ENCODE results near the gene EIF2S3.

EIF2S3 gene

GRCh38 chrX:24098932-24099331, 44.2 kb downstream of the EIF2S3 start:
- no peaks in the 10 kb centered on the region for H3K27me3 Mint-ChIP-seq (ENCODE audit: low read depth, poor library complexity)
- H3K36me3 Mint-ChIP-seq (ENCODE audit: low read depth), result no peaks in the 10 kb centered on the region
- no peak overlapping the region for H3K27ac Mint-ChIP-seq
- no peak overlapping the region for H3K4me3 Mint-ChIP-seq
- no peaks in the 10 kb centered on the region for H3K9me3 Mint-ChIP-seq
- no peak for TF ChIP-seq CTCF (IDR thresholded peaks at IDR 0.05)
- DNase-seq, result no peak
- H3K4me1 Mint-ChIP-seq, result peaks cover 25% of the 10 kb centered on the region

GRCh38 chrX:24099394-24099793, 44.6 kb downstream of the EIF2S3 start:
- Mint-ChIP-seq H3K27me3 (ENCODE audit: low read depth, poor library complexity) (no peaks in the 10 kb centered on the region), H3K4me1 (peaks cover 25% of the 10 kb centered on the region), H3K36me3 (ENCODE audit: low read depth) (no peaks in the 10 kb centered on the region), H3K27ac (peak overlapping the region; percentile 71), H3K4me3 (no peak overlapping the region), H3K9me3 (no peaks in the 10 kb centered on the region)
- DNase-seq, result no peak
- TF ChIP-seq CTCF (IDR thresholded peaks at IDR 0.05), result no peak

- DNase-seq, result no peak
- H3K27ac Mint-ChIP-seq, result peak overlapping the region; percentile 41
- no peak for TF ChIP-seq CTCF (IDR thresholded peaks at IDR 0.05)
- peaks cover 4% of the 10 kb centered on the region for H3K9me3 Mint-ChIP-seq
- no peak overlapping the region for H3K4me3 Mint-ChIP-seq
- H3K27me3 Mint-ChIP-seq (ENCODE audit: low read depth, poor library complexity), result peaks cover under 1% of the 10 kb centered on the region
- peaks cover 5% of the 10 kb centered on the region for H3K36me3 Mint-ChIP-seq (ENCODE audit: low read depth)
- peaks cover 25% of the 10 kb centered on the region for H3K4me1 Mint-ChIP-seq
Measured at GRCh38 chrX:24100713-24101112, 46.0 kb downstream of the EIF2S3 start.

- H3K27ac Mint-ChIP-seq, result no peak overlapping the region
- H3K4me1 Mint-ChIP-seq, result no peaks in the 10 kb centered on the region
- no peak for TF ChIP-seq CTCF (IDR thresholded peaks at IDR 0.05)
- H3K36me3 Mint-ChIP-seq (ENCODE audit: low read depth), result peaks cover 5% of the 10 kb centered on the region
- DNase-seq, result no peak
- peaks cover 14% of the 10 kb centered on the region for H3K27me3 Mint-ChIP-seq (ENCODE audit: low read depth, poor library complexity)
- H3K9me3 Mint-ChIP-seq, result peaks cover 4% of the 10 kb centered on the region
- H3K4me3 Mint-ChIP-seq, result no peak overlapping the region
Measured at GRCh38 chrX:24110069-24110468, 55.3 kb downstream of the EIF2S3 start.

GRCh38 chrX:24113181-24113580, 58.4 kb downstream of the EIF2S3 start:
- no peak overlapping the region for H3K27ac Mint-ChIP-seq
- no peaks in the 10 kb centered on the region for H3K36me3 Mint-ChIP-seq (ENCODE audit: low read depth)
- no peaks in the 10 kb centered on the region for H3K9me3 Mint-ChIP-seq
- peaks cover 9% of the 10 kb centered on the region for H3K27me3 Mint-ChIP-seq (ENCODE audit: low read depth, poor library complexity)
- H3K4me3 Mint-ChIP-seq, result no peak overlapping the region
- no peak for TF ChIP-seq CTCF (IDR thresholded peaks at IDR 0.05)
- no peaks in the 10 kb centered on the region for H3K4me1 Mint-ChIP-seq
- no peak for DNase-seq

GRCh38 chrX:24117258-24117657, 62.5 kb downstream of the EIF2S3 start:
- Mint-ChIP-seq H3K4me3 (no peak overlapping the region), H3K36me3 (ENCODE audit: low read depth) (no peaks in the 10 kb centered on the region), H3K27me3 (ENCODE audit: low read depth, poor library complexity) (peaks cover 3% of the 10 kb centered on the region), H3K9me3 (no peaks in the 10 kb centered on the region), H3K4me1 (no peaks in the 10 kb centered on the region), H3K27ac (peak overlapping the region; percentile 36)
- TF ChIP-seq CTCF (IDR thresholded peaks at IDR 0.05), result no peak
- DNase-seq, result no peak

Data from nephron progenitor cell (in vitro differentiated cells).